HG03280 (cell line): ENCODE measurements around the gene LRRC15.

Experiments used
- ATAC-seq: cut with Tn5 transposase; IDR thresholded peaks from one replicate; pipeline ENCODE4 v1.9.1; 2021; ENCODE audit warnings: mild to moderate bottlenecking, moderate library complexity; ENCODE audit not compliant: unreplicated experiment

The LRRC15 gene

GRCh38 chr3:194336601-194337355, 32.8 kb downstream of the LRRC15 start:
- no peak for ATAC-seq

- no peak for ATAC-seq
Measured at GRCh38 chr3:194333981-194334320, 35.6 kb downstream of the LRRC15 start.

- peak; percentile 92 for ATAC-seq
Measured at GRCh38 chr3:194333212-194333980, 36.1 kb downstream of the LRRC15 start.

- no peak for ATAC-seq
Measured at GRCh38 chr3:194332858-194333211, 36.7 kb downstream of the LRRC15 start.

- ATAC-seq = no peak
Measured at GRCh38 chr3:194330579-194330978, 39.0 kb downstream of the LRRC15 start.

GRCh38 chr3:194330160-194330559, 39.4 kb downstream of the LRRC15 start:
- no peak for ATAC-seq

- no peak for ATAC-seq
Measured at GRCh38 chr3:194329583-194329965, 40.0 kb downstream of the LRRC15 start.

GRCh38 chr3:194328942-194329582, 40.5 kb downstream of the LRRC15 start:
- no peak for ATAC-seq

- ATAC-seq = no peak
Measured at GRCh38 chr3:194328053-194328657, 41.4 kb downstream of the LRRC15 start.

- ATAC-seq = no peak
Measured at GRCh38 chr3:194327218-194328052, 42.1 kb downstream of the LRRC15 start.

- no peak for ATAC-seq
Measured at GRCh38 chr3:194326968-194327217, 42.6 kb downstream of the LRRC15 start.

GRCh38 chr3:194326192-194326967, 43.2 kb downstream of the LRRC15 start:
- no peak for ATAC-seq

- ATAC-seq = no peak
Measured at GRCh38 chr3:194325424-194326153, 44.0 kb downstream of the LRRC15 start.

- ATAC-seq = no peak
Measured at GRCh38 chr3:194324823-194325327, 44.7 kb downstream of the LRRC15 start.

GRCh38 chr3:194323785-194324735, 45.5 kb downstream of the LRRC15 start:
- ATAC-seq = peak; percentile 43

GRCh38 chr3:194322678-194323211, 46.8 kb downstream of the LRRC15 start:
- no peak for ATAC-seq

GRCh38 chr3:194321693-194322640, 47.6 kb downstream of the LRRC15 start:
- ATAC-seq = no peak
